ENCODE measurements around the gene LTBP2.

LTBP2 gene

DNA sequence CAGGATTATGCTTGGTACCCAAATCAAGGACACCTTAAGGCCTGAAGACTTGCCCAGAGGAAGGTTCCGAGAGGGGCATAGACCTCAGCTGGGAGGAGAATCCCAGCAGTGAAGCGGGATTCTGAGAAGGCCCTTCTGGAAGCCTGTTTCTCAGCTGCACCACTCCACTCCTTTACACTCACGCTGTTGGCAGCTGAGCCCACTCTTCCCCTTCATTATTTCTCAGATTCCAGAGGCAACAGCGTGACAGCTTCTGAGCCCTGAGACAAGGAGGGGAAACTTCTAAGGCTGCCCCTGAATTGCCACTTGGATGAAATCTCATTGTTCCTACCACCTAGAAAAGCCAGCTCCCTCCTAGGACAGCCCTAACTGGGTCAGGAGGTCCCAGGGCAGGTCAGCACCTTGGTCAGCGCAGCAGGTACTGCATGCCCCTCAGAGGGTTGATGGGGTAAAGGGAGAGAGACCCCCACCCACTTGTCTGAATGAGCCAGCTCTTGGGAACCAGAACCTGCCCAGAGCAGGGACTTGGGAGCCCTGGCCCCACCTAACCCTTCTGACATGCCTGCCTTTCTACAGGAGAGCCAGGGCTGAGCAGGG, 64.6 kb downstream of the LTBP2 start:
- TF ChIP-seq, protein P1, sequence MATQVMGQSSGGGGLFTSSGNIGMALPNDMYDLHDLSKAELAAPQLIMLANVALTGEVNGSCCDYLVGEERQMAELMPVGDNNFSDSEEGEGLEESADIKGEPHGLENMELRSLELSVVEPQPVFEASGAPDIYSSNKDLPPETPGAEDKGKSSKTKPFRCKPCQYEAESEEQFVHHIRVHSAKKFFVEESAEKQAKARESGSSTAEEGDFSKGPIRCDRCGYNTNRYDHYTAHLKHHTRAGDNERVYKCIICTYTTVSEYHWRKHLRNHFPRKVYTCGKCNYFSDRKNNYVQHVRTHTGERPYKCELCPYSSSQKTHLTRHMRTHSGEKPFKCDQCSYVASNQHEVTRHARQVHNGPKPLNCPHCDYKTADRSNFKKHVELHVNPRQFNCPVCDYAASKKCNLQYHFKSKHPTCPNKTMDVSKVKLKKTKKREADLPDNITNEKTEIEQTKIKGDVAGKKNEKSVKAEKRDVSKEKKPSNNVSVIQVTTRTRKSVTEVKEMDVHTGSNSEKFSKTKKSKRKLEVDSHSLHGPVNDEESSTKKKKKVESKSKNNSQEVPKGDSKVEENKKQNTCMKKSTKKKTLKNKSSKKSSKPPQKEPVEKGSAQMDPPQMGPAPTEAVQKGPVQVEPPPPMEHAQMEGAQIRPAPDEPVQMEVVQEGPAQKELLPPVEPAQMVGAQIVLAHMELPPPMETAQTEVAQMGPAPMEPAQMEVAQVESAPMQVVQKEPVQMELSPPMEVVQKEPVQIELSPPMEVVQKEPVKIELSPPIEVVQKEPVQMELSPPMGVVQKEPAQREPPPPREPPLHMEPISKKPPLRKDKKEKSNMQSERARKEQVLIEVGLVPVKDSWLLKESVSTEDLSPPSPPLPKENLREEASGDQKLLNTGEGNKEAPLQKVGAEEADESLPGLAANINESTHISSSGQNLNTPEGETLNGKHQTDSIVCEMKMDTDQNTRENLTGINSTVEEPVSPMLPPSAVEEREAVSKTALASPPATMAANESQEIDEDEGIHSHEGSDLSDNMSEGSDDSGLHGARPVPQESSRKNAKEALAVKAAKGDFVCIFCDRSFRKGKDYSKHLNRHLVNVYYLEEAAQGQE (IDR thresholded peaks at IDR 0.05; ENCODE audit: insufficient replicate concordance, low read depth), result peak; percentile 80
- TF ChIP-seq SPI1 (IDR thresholded peaks at IDR 0.05; ENCODE audit: borderline replicate concordance, low read depth) (no peak), GABPA (IDR thresholded peaks at IDR 0.05; ENCODE audit: low read depth) (no peak)
- TF ChIP-seq, protein P2, sequence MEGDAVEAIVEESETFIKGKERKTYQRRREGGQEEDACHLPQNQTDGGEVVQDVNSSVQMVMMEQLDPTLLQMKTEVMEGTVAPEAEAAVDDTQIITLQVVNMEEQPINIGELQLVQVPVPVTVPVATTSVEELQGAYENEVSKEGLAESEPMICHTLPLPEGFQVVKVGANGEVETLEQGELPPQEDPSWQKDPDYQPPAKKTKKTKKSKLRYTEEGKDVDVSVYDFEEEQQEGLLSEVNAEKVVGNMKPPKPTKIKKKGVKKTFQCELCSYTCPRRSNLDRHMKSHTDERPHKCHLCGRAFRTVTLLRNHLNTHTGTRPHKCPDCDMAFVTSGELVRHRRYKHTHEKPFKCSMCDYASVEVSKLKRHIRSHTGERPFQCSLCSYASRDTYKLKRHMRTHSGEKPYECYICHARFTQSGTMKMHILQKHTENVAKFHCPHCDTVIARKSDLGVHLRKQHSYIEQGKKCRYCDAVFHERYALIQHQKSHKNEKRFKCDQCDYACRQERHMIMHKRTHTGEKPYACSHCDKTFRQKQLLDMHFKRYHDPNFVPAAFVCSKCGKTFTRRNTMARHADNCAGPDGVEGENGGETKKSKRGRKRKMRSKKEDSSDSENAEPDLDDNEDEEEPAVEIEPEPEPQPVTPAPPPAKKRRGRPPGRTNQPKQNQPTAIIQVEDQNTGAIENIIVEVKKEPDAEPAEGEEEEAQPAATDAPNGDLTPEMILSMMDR (IDR thresholded peaks at IDR 0.05; ENCODE audit: insufficient read depth, low read length), result no peak

DNA sequence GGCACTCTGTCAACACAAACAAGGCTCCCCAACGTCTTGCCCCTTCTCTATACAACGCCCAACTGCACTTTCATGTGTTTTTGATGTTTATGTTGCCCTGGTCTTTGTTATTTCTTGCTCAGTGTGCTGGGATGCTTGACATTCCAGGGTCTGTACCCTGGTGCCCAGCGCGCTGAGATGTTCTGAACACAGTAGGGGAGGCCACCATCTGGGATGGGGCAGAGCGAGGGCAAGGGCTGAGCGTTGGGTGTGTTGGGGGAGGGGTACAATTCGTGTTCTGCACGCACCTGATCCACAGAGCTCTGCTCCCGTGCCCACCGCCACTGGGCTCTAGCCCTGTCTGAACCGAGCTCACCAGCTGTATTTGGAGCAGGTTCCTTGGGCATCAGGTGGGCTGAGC, 65.6 kb downstream of the LTBP2 start:
- TF ChIP-seq, protein P2 (IDR thresholded peaks at IDR 0.05; ENCODE audit: insufficient read depth, low read length), result no peak
- TF ChIP-seq SPI1 (IDR thresholded peaks at IDR 0.05; ENCODE audit: borderline replicate concordance, low read depth) (no peak), POLR2AphosphoS5 (IDR thresholded peaks at IDR 0.05; ENCODE audit: low read depth) (no peak), GABPA (IDR thresholded peaks at IDR 0.05; ENCODE audit: low read depth) (no peak)
- TF ChIP-seq, protein P1 (IDR thresholded peaks at IDR 0.05; ENCODE audit: insufficient replicate concordance, low read depth), result no peak
- DNase-seq (ENCODE audit: low read depth in 1 of 2, low spot score in 1 of 2), result no peak
- Histone ChIP-seq H3K4me3 (replicated peaks; ENCODE audit: insufficient read depth, low read length) (no peak overlapping the region), H3K27ac (replicated peaks) (no peak overlapping the region), H3K27me3 (ENCODE audit: insufficient read depth, poor library complexity, severe bottlenecking) (no peaks in the 10 kb centered on the region)

More for the DNA sequence above, 64.6 kb downstream of the LTBP2 start:
- no peak overlapping the region for H3K27ac ChIP-seq (replicated peaks)
- no peak for DNase-seq (ENCODE audit: low read depth in 1 of 2, low spot score in 1 of 2)
- no peaks in the 10 kb centered on the region for H3K27me3 ChIP-seq (ENCODE audit: insufficient read depth, poor library complexity, severe bottlenecking)
- H3K4me3 ChIP-seq (replicated peaks; ENCODE audit: insufficient read depth, low read length), result no peak overlapping the region

DNA sequence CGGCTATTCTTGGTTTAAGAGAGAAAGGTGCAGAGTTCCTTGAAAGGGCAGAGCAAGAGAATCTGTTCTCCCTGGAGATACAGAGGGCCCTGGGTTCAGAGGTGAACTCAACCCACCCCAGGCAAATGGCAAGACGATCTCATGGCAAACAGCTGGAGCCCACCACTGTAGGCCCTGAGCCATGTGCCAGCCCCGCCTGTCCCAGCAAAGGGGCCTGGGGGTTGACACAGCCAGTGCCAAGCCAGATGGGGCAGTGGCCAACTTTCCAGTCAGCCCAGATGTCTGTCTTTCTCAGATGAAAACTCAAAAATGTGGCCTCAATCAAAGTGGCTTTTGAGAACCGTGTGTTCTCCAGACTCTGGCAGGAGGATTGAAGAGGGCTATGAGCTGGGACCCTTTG, 66.7 kb downstream of the LTBP2 start:
- no peak for DNase-seq (ENCODE audit: low read depth in 1 of 2, low spot score in 1 of 2)

More for the DNA sequence above, 66.7 kb downstream of the LTBP2 start:
- Histone ChIP-seq H3K27me3 (ENCODE audit: insufficient read depth, poor library complexity, severe bottlenecking) (no peaks in the 10 kb centered on the region), H3K27ac (replicated peaks) (no peak overlapping the region), H3K4me3 (replicated peaks; ENCODE audit: insufficient read depth, low read length) (no peak overlapping the region)
- TF ChIP-seq SPI1 (IDR thresholded peaks at IDR 0.05; ENCODE audit: borderline replicate concordance, low read depth), result no peak
- TF ChIP-seq POLR2AphosphoS5 (IDR thresholded peaks at IDR 0.05; ENCODE audit: low read depth), result no peak
- TF ChIP-seq, protein P1 (IDR thresholded peaks at IDR 0.05; ENCODE audit: insufficient replicate concordance, low read depth), result no peak
- TF ChIP-seq GABPA (IDR thresholded peaks at IDR 0.05; ENCODE audit: low read depth), result no peak
- TF ChIP-seq, protein P2 (IDR thresholded peaks at IDR 0.05; ENCODE audit: insufficient read depth, low read length), result no peak
